Spleen (tissue), 11 donors: ENCODE measurements around the gene NFIA. TPM values are rescaled to one million over a fixed set of nuclear protein-coding genes. Genes with fewer than 3 reads are reported as not detected.

ENCODE experiments used
- DNase-seq: peaks from one replicate; pipeline ENCODE4 v3.0.0-alpha.2; 2020
- H3K27ac ChIP-seq, 8 donors: fragments of 200-600 bp; sonication (generic) in 7 of 8; 1 replicate in 4 of 8; 2 replicates in 4 of 8; pipeline versions ENCODE4 v1.5.0 to v1.8.0; 2016 to 2021; ENCODE audit warnings: inconsistent platforms in 4 of 8, mild to moderate bottlenecking in 4 of 8, moderate library complexity in 1 of 8
- H3K27me3 ChIP-seq, 7 donors: fragments of 200-600 bp; sonication (generic) in 6 of 7; replicated peaks in 1 of 7; 1 replicate in 4 of 7; 2 replicates in 3 of 7; pipeline versions ENCODE4 v1.5.0 to v1.8.0; 2016 to 2021; ENCODE audit warnings: inconsistent platforms in 3 of 7, mild to moderate bottlenecking in 1 of 7
- H3K36me3 ChIP-seq, 6 donors: fragments of 200-600 bp; sonication (generic) in 5 of 6; 1 replicate in 4 of 6; 2 replicates in 2 of 6; pipeline versions ENCODE4 v1.5.0 to v1.8.0; 2016 to 2021; ENCODE audit warnings: inconsistent platforms in 2 of 6
- H3K4me1 ChIP-seq, 6 donors: fragments of 200-600 bp; sonication (generic) in 5 of 6; 1 replicate in 3 of 6; 2 replicates in 3 of 6; pipeline versions ENCODE4 v1.5.0 to v1.8.0; 2016 to 2021; ENCODE audit warnings: inconsistent platforms in 3 of 6
- H3K4me3 ChIP-seq, 8 donors: fragments of 200-600 bp; sonication (generic) in 7 of 8; 1 replicate in 4 of 8; 2 replicates in 4 of 8; pipeline versions ENCODE4 v1.5.0 to v1.8.0; 2016 to 2021; ENCODE audit warnings: inconsistent platforms in 4 of 8, mild to moderate bottlenecking in 4 of 8, moderate library complexity in 2 of 8
- H3K9me3 ChIP-seq, 8 donors: fragments of 200-600 bp; sonication (generic) in 7 of 8; 1 replicate in 4 of 8; 2 replicates in 4 of 8; pipeline versions ENCODE4 v1.5.0 to v1.8.0; 2016 to 2021; ENCODE audit warnings: inconsistent platforms in 4 of 8
- CTCF ChIP-seq, 11 experiments: fragments of 200-600 bp in 7 of 11; fragments of 450-650 bp in 4 of 11; sonication (generic) in 4 of 11; IDR thresholded peaks in 8 of 11; conservative IDR thresholded peaks in 3 of 11; 1 replicate in 7 of 11; 2 replicates in 4 of 11; pipeline versions ENCODE4 v1.4.0 to v1.8.0; 2016 to 2021; ENCODE audit warnings: antibody characterized with exemption in 11 of 11, inconsistent platforms in 4 of 11, mild to moderate bottlenecking in 1 of 11
- POLR2A ChIP-seq, 3 donors: fragments of 450-650 bp; IDR thresholded peaks; one replicate each; pipeline ENCODE4 v1.5.1; 2017; ENCODE audit warnings: antibody characterized with exemption in 3 of 3, mild to moderate bottlenecking in 1 of 3
- POLR2AphosphoS5 ChIP-seq, 3 donors: sonication (generic); formaldehyde crosslinking; IDR thresholded peaks; one replicate each; pipeline ENCODE4 v1.5.1; 2017; ENCODE audit warnings: antibody characterized with exemption in 3 of 3
- WGBS, 5 donors: extraction: QIAGEN DNeasy Blood & Tissue Kit in 3 of 5; methylation state at CpG; one replicate each; pipeline versions ENCODE4 v1.1.5 to v1.1.7; 2013 to 2018; 5-methylcytosine and 5-hydroxymethylcytosine counted together
- intact Hi-C: fragments of 100-400 bp; cut with DNase I; formaldehyde crosslinking; loops from one replicate; pipeline ENCODE4 v1.15.0; 2023; ENCODE audit warnings: low total_unique reads
- polyA plus RNA-seq, 3 donors: library from polyadenylated mRNA; stranded (reverse); fragments of 200-250 nt; gene quantifications; one replicate each; pipeline ENCODE4 v1.2.1, GENCODE V29; 2013
- total RNA-seq, 7 donors: library from RNA; depleted of rRNA in 3 of 7; stranded (reverse); fragments of >200 nt in 3 of 7; fragmentation: NEBNext Ultra II Directional in 4 of 7; extraction: Animal tissue kit (Norgen Biotek cat#: 25700) in 4 of 7; gene quantifications; one replicate each; pipeline versions ENCODE4 v1.1.0 to v1.2.1, GENCODE V29; 2016 to 2021
- donor health status: healthy with polysubstance abuse.
- donor health status: DM: no; HTN: no; CAD: no; lungs with moderate emphysema.
- donor health status: DM: no; HTN: no; CAD: no.
- donor health status: Bipolar disorder and iron deficiency.
- donor health status: healthy.
- donor health status: DM: no; HTN: no; CAD: no.
- donor health status: DM: yes; HTN: yes; CAD: no.

NFIA gene
- total and polyA plus RNA-seq, 10 donors = 3.1 to 76.8 (median 35.5) TPM

- 87 to 95% (median 92%) methylated on average over 5 of the region's 5 CpGs for WGBS, 5 donors
These were observed 198.1 kb downstream of the NFIA start for GRCh38 chr1:61280452-61280851.

GRCh38 chr1:61282387-61282786 is 200.0 kb downstream of the NFIA start:
- Histone ChIP-seq H3K4me1 (no peaks in the 10 kb centered on the region), H3K36me3 (no peaks in the 10 kb centered on the region), H3K27ac (no peak overlapping the region), H3K9me3 (no peaks in the 10 kb centered on the region), H3K27me3 (no peaks in the 10 kb centered on the region), H3K4me3 (no peak overlapping the region)
- no peak for TF ChIP-seq CTCF (IDR thresholded peaks at IDR 0.05 in 8 of 11, conservative IDR thresholded peaks at IDR 0.05 in 3 of 11)
- TF ChIP-seq POLR2A (IDR thresholded peaks at IDR 0.05) = no peak
- TF ChIP-seq POLR2AphosphoS5 (IDR thresholded peaks at IDR 0.05) = no peak
- WGBS, 5 donors = 75 to 85% (median 82%) methylated on average over 3 of the region's 3 CpGs
- no peak for DNase-seq
- intact Hi-C loops = no loop called here

More at GRCh38 chr1:61280452-61280851, 198.1 kb downstream of the NFIA start:
- intact Hi-C loops = no loop called here
- Histone ChIP-seq H3K27me3 (no peaks in the 10 kb centered on the region), H3K36me3 (no peaks in the 10 kb centered on the region), H3K4me1 (peaks cover 0 to 3% (median 0%) of the 10 kb centered on the region in 6 donors), H3K4me3 (no peak overlapping the region), H3K27ac (no peak overlapping the region), H3K9me3 (no peaks in the 10 kb centered on the region)
- no peak for TF ChIP-seq POLR2AphosphoS5 (IDR thresholded peaks at IDR 0.05)
- no peak for DNase-seq

GRCh38 chr1:61284248-61284854 is 202.0 kb downstream of the NFIA start:
- no peak for TF ChIP-seq CTCF (IDR thresholded peaks at IDR 0.05 in 8 of 11, conservative IDR thresholded peaks at IDR 0.05 in 3 of 11)
- no peak for TF ChIP-seq POLR2A (IDR thresholded peaks at IDR 0.05)
- no peak for TF ChIP-seq POLR2AphosphoS5 (IDR thresholded peaks at IDR 0.05)
- H3K4me3 ChIP-seq = no peak overlapping the region
- intact Hi-C loops = no loop called here
- no peaks in the 10 kb centered on the region for H3K36me3 ChIP-seq
- H3K27me3 ChIP-seq = no peaks in the 10 kb centered on the region
- DNase-seq = no peak
- 72 to 92% (median 84%) methylated on average over 3 of the region's 3 CpGs for WGBS, 5 donors
- no peaks in the 10 kb centered on the region for H3K4me1 ChIP-seq
- H3K9me3 ChIP-seq = no peaks in the 10 kb centered on the region
- H3K27ac ChIP-seq = no peak overlapping the region

- H3K9me3 ChIP-seq = no peaks in the 10 kb centered on the region
- intact Hi-C loops = no loop called here
- no peak overlapping the region for H3K27ac ChIP-seq
- WGBS, 5 donors = 90 to 95% (median 91%) methylated on average over 5 of the region's 5 CpGs
- H3K4me1 ChIP-seq = no peaks in the 10 kb centered on the region
- TF ChIP-seq CTCF (IDR thresholded peaks at IDR 0.05 in 8 of 11, conservative IDR thresholded peaks at IDR 0.05 in 3 of 11) (no peak), POLR2AphosphoS5 (IDR thresholded peaks at IDR 0.05) (no peak), POLR2A (IDR thresholded peaks at IDR 0.05) (no peak)
- no peaks in the 10 kb centered on the region for H3K27me3 ChIP-seq
- no peaks in the 10 kb centered on the region for H3K36me3 ChIP-seq
- no peak for DNase-seq
- H3K4me3 ChIP-seq = no peak overlapping the region
These were observed 202.6 kb downstream of the NFIA start for GRCh38 chr1:61284936-61285335.
